ENCODE data around the gene FAM111B. TPM values are rescaled to one million over a fixed set of nuclear protein-coding genes. Genes with fewer than 3 reads are reported as not detected.
A peak's percentile ranks its signal among the peaks of the same experiment; 100 is the strongest.

FAM111B gene
- total and polyA plus RNA-seq, 4 donors, result 0.94 to 6.9 (median 2.3) TPM

- no peaks in the 10 kb centered on the region for H3K27me3 ChIP-seq (ENCODE audit: control insufficient read depth in 3 of 3, insufficient read depth in 3 of 3, low read length in 2 of 3)
- WGBS, 2 donors, result 35 to 45% methylated on average over 7 of the region's 7 CpGs
- H3K9me3 ChIP-seq (ENCODE audit: control insufficient read depth in 4 of 4, insufficient read depth in 3 of 4, low read length in 3 of 4), result no peaks in the 10 kb centered on the region
- no peak overlapping the region for H3K4me3 ChIP-seq
- H3K36me3 ChIP-seq (ENCODE audit: control insufficient read depth in 4 of 4, insufficient read depth in 4 of 4, low read length in 4 of 4), result no peaks in the 10 kb centered on the region
- no peak for TF ChIP-seq CTCF (IDR thresholded peaks at IDR 0.05; ENCODE audit: control extremely low read depth, extremely low read depth)
- H3K27ac ChIP-seq (ENCODE audit: low read depth in 1 of 2, low read length in 1 of 2), result peak overlapping the region in 1 of 2 donors; percentile 79
- ATAC-seq (ENCODE audit: insufficient read depth, low FRiP score) (peak; percentile 36), DNase-seq (peak; percentile 68 to 87 (median 75))
- peaks cover 0 to 25% (median 16%) of the 10 kb centered on the region in 5 donors for H3K4me1 ChIP-seq (ENCODE audit: control insufficient read depth in 5 of 5, insufficient read depth in 5 of 5, low read length in 5 of 5)
- H3K9ac ChIP-seq (ENCODE audit: insufficient read depth in 1 of 2, low read length in 2 of 2), result peak overlapping the region; percentile 50 to 76
Observed at GRCh38 chr11:59173964-59174663, 67.1 kb downstream of the FAM111B start.

DNA sequence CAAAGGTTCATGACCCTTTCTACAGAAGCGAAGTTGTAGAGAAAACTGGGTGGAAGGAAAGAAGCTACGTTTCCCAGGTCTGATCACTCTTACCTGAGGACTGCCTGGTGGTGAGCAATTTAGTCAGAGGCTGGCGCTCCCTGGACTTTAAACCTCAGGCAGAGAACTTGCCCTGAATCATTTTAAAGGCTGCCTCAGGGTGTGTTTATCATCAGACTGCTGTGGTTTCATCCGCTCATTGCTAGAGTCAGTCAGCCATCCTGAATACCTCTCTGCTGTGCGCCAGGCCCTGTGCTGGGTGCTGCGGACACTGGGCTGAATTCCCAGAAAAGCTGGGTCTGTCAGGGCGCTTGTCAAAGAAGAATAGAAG is 67.6 kb downstream of the FAM111B start:
- H3K4me1 ChIP-seq (ENCODE audit: control insufficient read depth in 5 of 5, insufficient read depth in 5 of 5, low read length in 5 of 5), result peaks cover 0 to 25% (median 16%) of the 10 kb centered on the region in 5 donors
- ATAC-seq (ENCODE audit: insufficient read depth, low FRiP score) (no peak), DNase-seq (peak in 1 of 3 donors; percentile 16)
- 65 to 69% methylated on average over 7 of the region's 7 CpGs for WGBS, 2 donors
- TF ChIP-seq CTCF (IDR thresholded peaks at IDR 0.05; ENCODE audit: control extremely low read depth, extremely low read depth), result no peak
- H3K27ac ChIP-seq (ENCODE audit: low read depth in 1 of 2, low read length in 1 of 2), result peak overlapping the region in 1 of 2 donors; percentile 68
- peak overlapping the region in 1 of 2 donors; percentile 2 for H3K9ac ChIP-seq (ENCODE audit: insufficient read depth in 1 of 2, low read length in 2 of 2)
- no peak overlapping the region for H3K4me3 ChIP-seq
- H3K9me3 ChIP-seq (ENCODE audit: control insufficient read depth in 4 of 4, insufficient read depth in 3 of 4, low read length in 3 of 4), result no peaks in the 10 kb centered on the region
- H3K27me3 ChIP-seq (ENCODE audit: control insufficient read depth in 3 of 3, insufficient read depth in 3 of 3, low read length in 2 of 3), result no peaks in the 10 kb centered on the region
- peaks cover 0 to under 1% (median 0%) of the 10 kb centered on the region in 4 donors for H3K36me3 ChIP-seq (ENCODE audit: control insufficient read depth in 4 of 4, insufficient read depth in 4 of 4, low read length in 4 of 4)

GRCh38 chr11:59175091-59175501 is 68.1 kb downstream of the FAM111B start:
- peak overlapping the region in 1 of 2 donors; percentile 68 for H3K27ac ChIP-seq (ENCODE audit: low read depth in 1 of 2, low read length in 1 of 2)
- ATAC-seq (ENCODE audit: insufficient read depth, low FRiP score), result no peak
- TF ChIP-seq CTCF (IDR thresholded peaks at IDR 0.05; ENCODE audit: control extremely low read depth, extremely low read depth), result no peak
- H3K9me3 ChIP-seq (ENCODE audit: control insufficient read depth in 4 of 4, insufficient read depth in 3 of 4, low read length in 3 of 4), result no peaks in the 10 kb centered on the region
- H3K9ac ChIP-seq (ENCODE audit: insufficient read depth in 1 of 2, low read length in 2 of 2), result peak overlapping the region in 1 of 2 donors; percentile 2
- H3K27me3 ChIP-seq (ENCODE audit: control insufficient read depth in 3 of 3, insufficient read depth in 3 of 3, low read length in 2 of 3), result no peaks in the 10 kb centered on the region
- H3K36me3 ChIP-seq (ENCODE audit: control insufficient read depth in 4 of 4, insufficient read depth in 4 of 4, low read length in 4 of 4), result peaks cover 0 to 3% (median 0%) of the 10 kb centered on the region in 4 donors
- DNase-seq, result no peak
- no peak overlapping the region for H3K4me3 ChIP-seq
- WGBS, 2 donors, result 47 to 77% methylated on average over 4 of the region's 4 CpGs
- peaks cover 0 to 25% (median 16%) of the 10 kb centered on the region in 5 donors for H3K4me1 ChIP-seq (ENCODE audit: control insufficient read depth in 5 of 5, insufficient read depth in 5 of 5, low read length in 5 of 5)

Data from lung (tissue), 12 donors.